HCT116 (cell line): Measurements from ENCODE around the gene KRT36. TPM values are rescaled to one million over a fixed set of nuclear protein-coding genes. Genes with fewer than 3 reads are reported as not detected.

ENCODE experiments used
- ATAC-seq: fragments of 200-7000 bp; cut with Tn5 transposase; 2 replicates; pipeline ENCODE4 v1.9.1; 2020; ENCODE audit warnings: mild to moderate bottlenecking, moderate library complexity
- BruUV-seq: library from RNA; stranded (reverse); fragments of 400-500 nt; replicated peaks from 2 replicates; lab custom pipeline; 2021; lab: Mats Ljungman, UMichigan
- CTCF ChIA-PET: fragments of 300-600 bp; sonication (Branson Sonifier 250); formaldehyde crosslinking; loops from one replicate; lab custom pipeline; 2021; ENCODE audit warnings: antibody characterized with exemption; lab: Charles Lee
- POLR2A ChIA-PET: fragments of 300-600, 350-600 bp; sonication (Branson Sonifier 250); formaldehyde crosslinking; loops from one replicate; lab custom pipeline; 2021; ENCODE audit warnings: antibody characterized with exemption; lab: Charles Lee
- RAD21 ChIA-PET, 2 experiments: fragments of 300-600 bp; sonication (Branson Sonifier 250); formaldehyde crosslinking; loops; one replicate each; lab custom pipeline; 2023; ENCODE audit warnings: low total read pairs in 2 of 2; ENCODE audit not compliant: uncharacterized antibody in 2 of 2, unreplicated experiment in 2 of 2, low non-redundant PET in 1 of 2; lab: Charles Lee
- DNase-seq: peaks from one replicate; pipeline ENCODE4 v3.0.0-alpha.2; 2010; ENCODE audit warnings: low read depth, low spot score
- H2AFZ ChIP-seq: fragments of 200-600 bp; shearing (Covaris generic), sonication (generic); 2 replicates; pipeline ENCODE4 v1.6.1; 2017; ENCODE audit warnings: low read depth, mixed run types, mixed read lengths, antibody characterized with exemption, low read length; ENCODE audit not compliant: poor library complexity, severe bottlenecking
- H3K27ac ChIP-seq: 2 replicates; pipeline ENCODE4 v1.5.1; 2012; ENCODE audit warnings: low read depth, low read length
- H3K27me3 ChIP-seq: fragments of 200-600 bp; sonication (generic); 2 replicates; pipeline ENCODE4 v1.6.1; 2016; ENCODE audit warnings: mixed run types, low read length, mixed read lengths; ENCODE audit not compliant: insufficient read depth
- H3K36me3 ChIP-seq, 2 experiments: fragments of 200-500 bp in 1 of 2; fragments of 200-600 bp in 1 of 2; sonication (Bioruptor generic) in 1 of 2; sonication (generic) in 1 of 2; 2 replicates each; pipeline versions ENCODE4 v1.5.1 to v1.6.1; 2014 to 2016; ENCODE audit warnings: low read length in 2 of 2, inconsistent platforms in 1 of 2, mixed read lengths in 1 of 2, mixed run types in 1 of 2; ENCODE audit not compliant: insufficient read depth in 2 of 2, control insufficient read depth in 1 of 2
- H3K4me1 ChIP-seq, 2 experiments: fragments of 200-600 bp in 1 of 2; sonication (generic) in 1 of 2; 2 replicates each; pipeline versions ENCODE4 v1.5.1 to v1.6.1; 2012 to 2017; ENCODE audit warnings: low read length in 2 of 2, inconsistent platforms in 1 of 2, mild to moderate bottlenecking in 1 of 2, mixed read lengths in 1 of 2, mixed run types in 1 of 2, moderate library complexity in 1 of 2; ENCODE audit not compliant: insufficient read depth in 2 of 2, control insufficient read depth in 1 of 2
- H3K4me2 ChIP-seq: fragments of 200-600 bp; sonication (generic); 2 replicates; pipeline ENCODE4 v1.6.1; 2017; ENCODE audit warnings: mixed run types, low read length, mixed read lengths
- H3K4me3 ChIP-seq, 2 experiments: fragments of 200-600 bp in 1 of 2; sonication (generic) in 1 of 2; replicated peaks in 1 of 2; 2 replicates each; pipeline ENCODE4 v1.5.1; 2011 to 2016; ENCODE audit warnings: low read length in 2 of 2, control low read depth in 1 of 2, low read depth in 1 of 2, mild to moderate bottlenecking in 1 of 2, mixed read lengths in 1 of 2, mixed run types in 1 of 2
- H3K79me2 ChIP-seq: fragments of 200-600 bp; sonication (generic); 2 replicates; pipeline ENCODE4 v1.6.1; 2017; ENCODE audit warnings: mild to moderate bottlenecking, mixed run types, low read length, moderate library complexity, mixed read lengths; ENCODE audit not compliant: insufficient read depth
- H3K9ac ChIP-seq: fragments of 200-600 bp; sonication (generic); 2 replicates; pipeline ENCODE4 v1.6.1; 2016; ENCODE audit warnings: low read length, mixed read lengths
- H3K9me2 ChIP-seq: fragments of 200-600 bp; sonication (generic), shearing (Covaris generic); 2 replicates; pipeline ENCODE4 v1.6.1; 2017; ENCODE audit warnings: mixed run types, mild to moderate bottlenecking, moderate library complexity; ENCODE audit not compliant: insufficient read depth
- H3K9me3 ChIP-seq, 2 experiments: fragments of 200-500 bp in 1 of 2; fragments of 200-600 bp in 1 of 2; sonication (Bioruptor generic) in 1 of 2; sonication (generic) in 1 of 2; 2 replicates each; pipeline ENCODE4 v1.6.1; 2014 to 2017; ENCODE audit warnings: low read length in 2 of 2, mixed read lengths in 2 of 2, inconsistent platforms in 1 of 2, low read depth in 1 of 2, mild to moderate bottlenecking in 1 of 2, mixed run types in 1 of 2, moderate library complexity in 1 of 2; ENCODE audit not compliant: control insufficient read depth in 1 of 2, insufficient read depth in 1 of 2
- H4K20me1 ChIP-seq: fragments of 200-600 bp; sonication (generic), shearing (Covaris generic); 2 replicates; pipeline ENCODE4 v1.6.1; 2017; ENCODE audit warnings: mixed run types, mild to moderate bottlenecking, moderate library complexity; ENCODE audit not compliant: insufficient read depth
- CBX3 ChIP-seq: IDR thresholded peaks from 2 replicates; pipeline ENCODE4 v1.6.1; 2012; ENCODE audit warnings: low read depth
- CEBPB ChIP-seq: IDR thresholded peaks from 2 replicates; pipeline ENCODE4 v1.6.1; 2012; ENCODE audit warnings: low read depth
- ELF1 ChIP-seq: IDR thresholded peaks from 2 replicates; pipeline ENCODE4 v1.6.1; 2012; ENCODE audit warnings: low read depth, borderline replicate concordance
- EZH2 ChIP-seq: fragments of 200-600 bp; sonication (generic); IDR thresholded peaks from 2 replicates; pipeline ENCODE4 v1.6.1; 2017; ENCODE audit warnings: antibody characterized with exemption, mixed run types
- EZH2phosphoT487 ChIP-seq: fragments of 200-600 bp; IDR thresholded peaks from 2 replicates; pipeline ENCODE4 v1.6.1; 2018; ENCODE audit warnings: antibody characterized with exemption, borderline replicate concordance
- FOSL1 ChIP-seq: IDR thresholded peaks from 2 replicates; pipeline ENCODE4 v1.6.1; 2012; ENCODE audit warnings: low read depth
- JUND ChIP-seq: IDR thresholded peaks from 2 replicates; pipeline ENCODE4 v1.6.1; 2012
- POLR2AphosphoS5 ChIP-seq: IDR thresholded peaks from 2 replicates; pipeline ENCODE4 v1.6.1; 2011; ENCODE audit warnings: mild to moderate bottlenecking, low read depth, low read length, moderate library complexity
- REST ChIP-seq: IDR thresholded peaks from 2 replicates; pipeline ENCODE4 v1.6.1; 2012; ENCODE audit warnings: low read depth
- SIN3A ChIP-seq: IDR thresholded peaks from 2 replicates; pipeline ENCODE4 v1.6.1; 2012; ENCODE audit warnings: low read depth
- SP1 ChIP-seq: IDR thresholded peaks from 2 replicates; pipeline ENCODE4 v1.6.1; 2012; ENCODE audit warnings: low read depth
- SRF ChIP-seq: IDR thresholded peaks from 2 replicates; pipeline ENCODE4 v1.6.1; 2012; ENCODE audit warnings: low read depth
- TCF7L2 ChIP-seq: IDR thresholded peaks from 2 replicates; pipeline ENCODE4 v1.7.0; 2011; ENCODE audit warnings: borderline replicate concordance, inconsistent platforms; ENCODE audit not compliant: insufficient read depth, insufficient read length; ENCODE audit errors: extremely low read depth
- YY1 ChIP-seq: IDR thresholded peaks from 2 replicates; pipeline ENCODE4 v1.6.1; 2011; ENCODE audit warnings: low read length, low read depth, moderate library complexity, mild to moderate bottlenecking; ENCODE audit not compliant: insufficient replicate concordance; ENCODE audit errors: extremely low read depth
- ZFX ChIP-seq: fragments of 450-650 bp; IDR thresholded peaks from 2 replicates; pipeline ENCODE4 v1.6.1; 2017
- ZNF274 ChIP-seq: fragments of 200-500 bp; sonication (Bioruptor generic); IDR thresholded peaks from 2 replicates; pipeline ENCODE4 v1.6.1; 2014; ENCODE audit warnings: mild to moderate bottlenecking, low read depth, low read length, inconsistent platforms
- intact Hi-C: fragments of 100-400 bp; cut with micrococcal nuclease; formaldehyde crosslinking; loops from 2 replicates; pipeline ENCODE4 v1.10.0; 2022
- total RNA-seq: library from RNA; stranded (reverse); gene quantifications from one replicate; pipeline ENCODE4 v1.2.1, GENCODE V29; 2021; ENCODE audit not compliant: unreplicated experiment
- TF ChIP-seq, protein P1 (sequence below): IDR thresholded peaks from 2 replicates; pipeline ENCODE4 v1.6.1; 2011; ENCODE audit warnings: mild to moderate bottlenecking, low read length, moderate library complexity; ENCODE audit not compliant: insufficient replicate concordance; ENCODE audit errors: extremely low read depth
- TF ChIP-seq, protein P2 (sequence below): IDR thresholded peaks from 2 replicates; pipeline ENCODE4 v1.6.1; 2012

The KRT36 gene
- total RNA-seq, 1 experiment from 2014 or later: not detected

GRCh38 chr17:41468346-41468745, 21.4 kb downstream of the KRT36 start (continued):
- TF ChIP-seq REST: no peak
- no peak for TF ChIP-seq POLR2AphosphoS5
- TF ChIP-seq CEBPB: no peak
- TF ChIP-seq, protein P1, sequence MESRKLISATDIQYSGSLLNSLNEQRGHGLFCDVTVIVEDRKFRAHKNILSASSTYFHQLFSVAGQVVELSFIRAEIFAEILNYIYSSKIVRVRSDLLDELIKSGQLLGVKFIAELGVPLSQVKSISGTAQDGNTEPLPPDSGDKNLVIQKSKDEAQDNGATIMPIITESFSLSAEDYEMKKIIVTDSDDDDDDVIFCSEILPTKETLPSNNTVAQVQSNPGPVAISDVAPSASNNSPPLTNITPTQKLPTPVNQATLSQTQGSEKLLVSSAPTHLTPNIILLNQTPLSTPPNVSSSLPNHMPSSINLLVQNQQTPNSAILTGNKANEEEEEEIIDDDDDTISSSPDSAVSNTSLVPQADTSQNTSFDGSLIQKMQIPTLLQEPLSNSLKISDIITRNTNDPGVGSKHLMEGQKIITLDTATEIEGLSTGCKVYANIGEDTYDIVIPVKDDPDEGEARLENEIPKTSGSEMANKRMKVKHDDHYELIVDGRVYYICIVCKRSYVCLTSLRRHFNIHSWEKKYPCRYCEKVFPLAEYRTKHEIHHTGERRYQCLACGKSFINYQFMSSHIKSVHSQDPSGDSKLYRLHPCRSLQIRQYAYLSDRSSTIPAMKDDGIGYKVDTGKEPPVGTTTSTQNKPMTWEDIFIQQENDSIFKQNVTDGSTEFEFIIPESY: no peak
- TF ChIP-seq SP1: no peak

GRCh38 chr17:41467561-41467960, 22.1 kb downstream of the KRT36 start:
- RAD21 ChIA-PET: no interaction called here
- H3K4me3 ChIP-seq: no peak overlapping the region

More at GRCh38 chr17:41467561-41467960, 22.1 kb downstream of the KRT36 start:
- intact Hi-C loops: no loop called here
- Histone ChIP-seq H4K20me1 (no peaks in the 10 kb centered on the region), H3K4me1 (peaks cover 15 to 26% of the 10 kb centered on the region in 2 experiments), H3K4me2 (no peak overlapping the region), H3K9me3 (peaks cover 3 to 7% of the 10 kb centered on the region in 2 experiments; a peak in 1 of 4 replicates), H3K9ac (no peak overlapping the region), H2AFZ (no peak overlapping the region), H3K27me3 (no peaks in the 10 kb centered on the region), H3K27ac (no peak overlapping the region), H3K36me3 (no peaks in the 10 kb centered on the region), H3K79me2 (no peaks in the 10 kb centered on the region), H3K9me2 (no peaks in the 10 kb centered on the region)
- TF ChIP-seq JUND (no peak), CBX3 (no peak), EZH2phosphoT487 (no peak), TCF7L2 (no peak), SIN3A (no peak), POLR2AphosphoS5 (no peak), EZH2 (no peak), YY1 (no peak), SRF (no peak), ZNF274 (no peak), FOSL1 (no peak), ZFX (no peak), ELF1 (no peak)
- TF ChIP-seq, protein P1: no peak
- TF ChIP-seq, protein P2, sequence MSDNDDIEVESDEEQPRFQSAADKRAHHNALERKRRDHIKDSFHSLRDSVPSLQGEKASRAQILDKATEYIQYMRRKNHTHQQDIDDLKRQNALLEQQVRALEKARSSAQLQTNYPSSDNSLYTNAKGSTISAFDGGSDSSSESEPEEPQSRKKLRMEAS: no peak
- no peak for DNase-seq
- POLR2A ChIA-PET: no interaction called here
- ATAC-seq: no peak
- CTCF ChIA-PET: no interaction called here
- no TSS peak for BruUV-seq
